Right cardiac atrium (tissue), 5 donors: Measurements from ENCODE around the gene GAGE12D. TPM values are rescaled to one million over a fixed set of nuclear protein-coding genes. Genes with fewer than 3 reads are reported as not detected.

Experiments
- polyA plus RNA-seq: library from polyadenylated mRNA; stranded (reverse); fragments of 200-250 nt; gene quantifications from one replicate; pipeline ENCODE4 v1.2.3, GENCODE V29; 2013
- total RNA-seq, 4 donors: library from RNA; stranded (reverse); fragmentation: NEBNext Ultra II Directional; extraction: Animal tissue kit (Norgen Biotek cat#: 25700); gene quantifications; one replicate each; pipeline ENCODE4 v1.2.1, GENCODE V29; 2021
- donor health status: healthy with polysubstance abuse.
- donor health status: DM: no; HTN: yes; CAD: no.
- donor health status: DM: no; HTN: no; CAD: no.
- donor health status: DM: no; HTN: yes; CAD: no; lungs with severe emphysema.
- donor health status: DM: yes; HTN: yes; CAD: no.

The GAGE12D gene
- total and polyA plus RNA-seq, 5 donors, result not detected

Other genes starting within 250 kb of the GAGE12D start
- not detected for gene GAGE10, start 238.1 kb upstream of the GAGE12D start, total RNA-seq
- not detected for gene GAGE10, start 238.1 kb upstream of the GAGE12D start, polyA plus RNA-seq
- gene GAGE12J, start 219.7 kb upstream of the GAGE12D start, total RNA-seq, result not detected
- gene GAGE12J, start 219.7 kb upstream of the GAGE12D start, polyA plus RNA-seq, result not detected
- gene GAGE13, start 210.2 kb upstream of the GAGE12D start, total RNA-seq, result not detected
- gene GAGE13, start 210.2 kb upstream of the GAGE12D start, polyA plus RNA-seq, result not detected
- gene GAGE12C, start 9.6 kb upstream of the GAGE12D start, total RNA-seq, result not detected
- not detected for gene GAGE12C, start 9.6 kb upstream of the GAGE12D start, polyA plus RNA-seq
- gene GAGE12E, start 9.6 kb downstream of the GAGE12D start, total RNA-seq, result not detected
- gene GAGE12E, start 9.6 kb downstream of the GAGE12D start, polyA plus RNA-seq, result not detected
- gene GAGE12F, start 19.1 kb downstream of the GAGE12D start, total RNA-seq, result not detected
- not detected for gene GAGE12F, start 19.1 kb downstream of the GAGE12D start, polyA plus RNA-seq
- not detected for gene GAGE12G, start 28.7 kb downstream of the GAGE12D start, total RNA-seq
- gene GAGE12G, start 28.7 kb downstream of the GAGE12D start, polyA plus RNA-seq, result not detected
- not detected for gene GAGE12H, start 38.2 kb downstream of the GAGE12D start, total RNA-seq
- not detected for gene GAGE12H, start 38.2 kb downstream of the GAGE12D start, polyA plus RNA-seq
- gene GAGE2A, start 47.8 kb downstream of the GAGE12D start, total RNA-seq, result not detected
- gene GAGE2A, start 47.8 kb downstream of the GAGE12D start, polyA plus RNA-seq, result not detected
- not detected for gene GAGE1, start 57.3 kb downstream of the GAGE12D start, total RNA-seq
- gene GAGE1, start 57.3 kb downstream of the GAGE12D start, polyA plus RNA-seq, result not detected
- gene PAGE1, start 154.3 kb downstream of the GAGE12D start, total RNA-seq, result not detected
- gene PAGE1, start 154.3 kb downstream of the GAGE12D start, polyA plus RNA-seq, result not detected